Muscle layer of duodenum (tissue), 2 donors: ENCODE data around the gene CEBPG.

ENCODE experiments used
- H3K27ac ChIP-seq: one replicate; pipeline ENCODE4 v1.7.0; 2013; ENCODE audit warnings: mild to moderate bottlenecking, low read length
- H3K27me3 ChIP-seq: one replicate; pipeline ENCODE4 v1.7.0; 2013; ENCODE audit warnings: low read depth, mild to moderate bottlenecking, control low read depth, low read length
- H3K36me3 ChIP-seq, 2 donors: one replicate each; pipeline ENCODE4 v1.7.0; 2013; ENCODE audit warnings: low read length in 2 of 2, control low read depth in 1 of 2, mild to moderate bottlenecking in 1 of 2; ENCODE audit not compliant: insufficient read depth in 2 of 2, control insufficient read depth in 1 of 2
- H3K4me1 ChIP-seq, 2 donors: one replicate each; pipeline ENCODE4 v1.7.0; 2013; ENCODE audit warnings: low read length in 2 of 2, mild to moderate bottlenecking in 2 of 2, control low read depth in 1 of 2, moderate library complexity in 1 of 2; ENCODE audit not compliant: insufficient read depth in 2 of 2, control insufficient read depth in 1 of 2
- H3K4me3 ChIP-seq, 2 donors: one replicate each; pipeline ENCODE4 v1.7.0; 2013; ENCODE audit warnings: low read length in 2 of 2, low read depth in 1 of 2, mild to moderate bottlenecking in 1 of 2
- H3K9me3 ChIP-seq, 2 donors: one replicate each; pipeline ENCODE4 v1.7.0; 2013; ENCODE audit warnings: low read length in 2 of 2, control low read depth in 1 of 2, mild to moderate bottlenecking in 1 of 2; ENCODE audit not compliant: control insufficient read depth in 1 of 2
- donor health status: healthy.

CEBPG gene

GRCh38 chr19:33398361-33399060 lies 25.0 kb downstream of the CEBPG start:
- peaks cover 0 to 6% of the 10 kb centered on the region in 2 donors for H3K36me3 ChIP-seq
- no peak overlapping the region for H3K4me3 ChIP-seq
- H3K27me3 ChIP-seq: no peaks in the 10 kb centered on the region
- H3K27ac ChIP-seq: no peak overlapping the region
- no peaks in the 10 kb centered on the region for H3K9me3 ChIP-seq
- H3K4me1 ChIP-seq: peaks cover 0 to 26% of the 10 kb centered on the region in 2 donors

GRCh38 chr19:33399081-33399744 lies 25.7 kb downstream of the CEBPG start:
- peaks cover 0 to 6% of the 10 kb centered on the region in 2 donors for H3K36me3 ChIP-seq
- H3K27me3 ChIP-seq: no peaks in the 10 kb centered on the region
- no peak overlapping the region for H3K27ac ChIP-seq
- no peak overlapping the region for H3K4me3 ChIP-seq
- H3K9me3 ChIP-seq: no peaks in the 10 kb centered on the region
- H3K4me1 ChIP-seq: peaks cover 0 to 20% of the 10 kb centered on the region in 2 donors

- Histone ChIP-seq H3K4me1 (peaks cover 0 to 18% of the 10 kb centered on the region in 2 donors), H3K9me3 (no peaks in the 10 kb centered on the region)
Observed at GRCh38 chr19:33399745-33400681, 26.5 kb downstream of the CEBPG start.

GRCh38 chr19:33400856-33401682 lies 27.6 kb downstream of the CEBPG start:
- Histone ChIP-seq H3K36me3 (peaks cover 0 to 6% of the 10 kb centered on the region in 2 donors), H3K4me1 (peaks cover 0 to 16% of the 10 kb centered on the region in 2 donors), H3K27ac (no peak overlapping the region)

More at GRCh38 chr19:33399745-33400681, 26.5 kb downstream of the CEBPG start:
- Histone ChIP-seq H3K27ac (no peak overlapping the region), H3K27me3 (no peaks in the 10 kb centered on the region), H3K36me3 (peaks cover 0 to 6% of the 10 kb centered on the region in 2 donors), H3K4me3 (no peak overlapping the region)

GRCh38 chr19:33401683-33402420 lies 28.3 kb downstream of the CEBPG start:
- Histone ChIP-seq H3K27me3 (no peaks in the 10 kb centered on the region), H3K4me3 (no peak overlapping the region), H3K4me1 (peaks cover 0 to 20% of the 10 kb centered on the region in 2 donors), H3K36me3 (peaks cover 0 to 6% of the 10 kb centered on the region in 2 donors), H3K9me3 (no peaks in the 10 kb centered on the region), H3K27ac (no peak overlapping the region)

More at GRCh38 chr19:33400856-33401682, 27.6 kb downstream of the CEBPG start:
- no peaks in the 10 kb centered on the region for H3K9me3 ChIP-seq
- no peaks in the 10 kb centered on the region for H3K27me3 ChIP-seq
- no peak overlapping the region for H3K4me3 ChIP-seq

GRCh38 chr19:33402421-33403220 lies 29.1 kb downstream of the CEBPG start:
- no peak overlapping the region for H3K27ac ChIP-seq
- peaks cover 0 to 20% of the 10 kb centered on the region in 2 donors for H3K4me1 ChIP-seq
- no peaks in the 10 kb centered on the region for H3K27me3 ChIP-seq
- H3K36me3 ChIP-seq: peaks cover 0 to 6% of the 10 kb centered on the region in 2 donors
- no peaks in the 10 kb centered on the region for H3K9me3 ChIP-seq
- no peak overlapping the region for H3K4me3 ChIP-seq

GRCh38 chr19:33403221-33403972 lies 29.9 kb downstream of the CEBPG start:
- H3K27me3 ChIP-seq: no peaks in the 10 kb centered on the region
- no peaks in the 10 kb centered on the region for H3K9me3 ChIP-seq
- peaks cover 0 to 6% of the 10 kb centered on the region in 2 donors for H3K36me3 ChIP-seq
- H3K27ac ChIP-seq: no peak overlapping the region
- peaks cover 0 to 20% of the 10 kb centered on the region in 2 donors for H3K4me1 ChIP-seq
- H3K4me3 ChIP-seq: no peak overlapping the region

- H3K27me3 ChIP-seq: no peaks in the 10 kb centered on the region
- H3K9me3 ChIP-seq: no peaks in the 10 kb centered on the region
- no peak overlapping the region for H3K27ac ChIP-seq
- peaks cover 0 to 6% of the 10 kb centered on the region in 2 donors for H3K36me3 ChIP-seq
- H3K4me1 ChIP-seq: peaks cover 0 to 20% of the 10 kb centered on the region in 2 donors
- H3K4me3 ChIP-seq: no peak overlapping the region
Observed at GRCh38 chr19:33403973-33404304, 30.4 kb downstream of the CEBPG start.

GRCh38 chr19:33404506-33405253 lies 31.2 kb downstream of the CEBPG start:
- H3K36me3 ChIP-seq: peaks cover 0 to 7% of the 10 kb centered on the region in 2 donors
- H3K4me1 ChIP-seq: peaks cover 0 to 20% of the 10 kb centered on the region in 2 donors
- H3K9me3 ChIP-seq: no peaks in the 10 kb centered on the region
- no peak overlapping the region for H3K27ac ChIP-seq
- H3K4me3 ChIP-seq: no peak overlapping the region
- no peaks in the 10 kb centered on the region for H3K27me3 ChIP-seq
